ENCODE results near the gene COL8A1. TPM values are rescaled to one million over a fixed set of nuclear protein-coding genes. Genes with fewer than 3 reads are reported as not detected.

The COL8A1 gene
- total RNA-seq, 2 experiments from 2014 or later: not detected

GRCh38 chr3:99704417-99704816 lies 66.0 kb downstream of the COL8A1 start:
- H3K27ac ChIP-seq (ENCODE audit: low read depth in 1 of 2, low read length in 2 of 2): no peak overlapping the region
- no peak for TF ChIP-seq CTCF (IDR thresholded peaks at IDR 0.05)
- H3K9me3 ChIP-seq (ENCODE audit: control insufficient read depth in 1 of 2, insufficient read depth in 1 of 2, low read length in 2 of 2): no peaks in the 10 kb centered on the region
- no peaks in the 10 kb centered on the region for H3K27me3 ChIP-seq (ENCODE audit: control insufficient read depth in 1 of 2, insufficient read depth in 2 of 2, low read length in 2 of 2)
- Mint-ChIP-seq H3K36me3 (ENCODE audit: low read depth) (no peaks in the 10 kb centered on the region), H3K4me1 (ENCODE audit: low read depth) (no peaks in the 10 kb centered on the region), H3K9me3 (no peaks in the 10 kb centered on the region), H3K27ac (no peak overlapping the region), H3K4me3 (no peak overlapping the region), H3K27me3 (peaks cover 4% of the 10 kb centered on the region)
- CTCF ChIA-PET: no interaction called here
- H3K4me1 ChIP-seq (ENCODE audit: insufficient read depth, low read length): no peaks in the 10 kb centered on the region
- ATAC-seq (ENCODE audit: poor library complexity): no peak
- POLR2A ChIA-PET: no interaction called here
- intact Hi-C loops (cut with DNase I, micrococcal nuclease): no loop called here
- H3K4me3 ChIP-seq (ENCODE audit: low read length): no peak overlapping the region
- no peaks in the 10 kb centered on the region for H3K36me3 ChIP-seq (ENCODE audit: insufficient read depth, low read length)
- no peak for DNase-seq

GRCh38 chr3:99706410-99706809 lies 68.0 kb downstream of the COL8A1 start:
- ChIA-PET POLR2A (no interaction called here), CTCF (interaction anchor here (0.9 kb wide), 1 partner anchor 41 kb away, joined by 3 read pairs; no protein-coding TSS in a partner anchor)
- Mint-ChIP-seq H3K27me3 (no peaks in the 10 kb centered on the region), H3K9me3 (no peaks in the 10 kb centered on the region), H3K4me1 (ENCODE audit: low read depth) (no peaks in the 10 kb centered on the region), H3K36me3 (ENCODE audit: low read depth) (no peaks in the 10 kb centered on the region), H3K4me3 (no peak overlapping the region), H3K27ac (no peak overlapping the region)
- H3K27ac ChIP-seq (ENCODE audit: low read depth in 1 of 2, low read length in 2 of 2): no peak overlapping the region
- H3K36me3 ChIP-seq (ENCODE audit: insufficient read depth, low read length): no peaks in the 10 kb centered on the region
- no peak for TF ChIP-seq CTCF (IDR thresholded peaks at IDR 0.05)
- intact Hi-C loops (cut with DNase I, micrococcal nuclease): no loop called here
- no peak overlapping the region for H3K4me3 ChIP-seq (ENCODE audit: low read length)
- no peaks in the 10 kb centered on the region for H3K9me3 ChIP-seq (ENCODE audit: control insufficient read depth in 1 of 2, insufficient read depth in 1 of 2, low read length in 2 of 2)
- H3K4me1 ChIP-seq (ENCODE audit: insufficient read depth, low read length): no peaks in the 10 kb centered on the region
- DNase-seq (no peak), ATAC-seq (ENCODE audit: poor library complexity) (no peak)
- H3K27me3 ChIP-seq (ENCODE audit: control insufficient read depth in 1 of 2, insufficient read depth in 2 of 2, low read length in 2 of 2): no peaks in the 10 kb centered on the region

GRCh38 chr3:99708207-99708745 lies 69.9 kb downstream of the COL8A1 start:
- no peak overlapping the region for H3K4me3 Mint-ChIP-seq
- Histone ChIP-seq H3K9me3 (ENCODE audit: control insufficient read depth in 1 of 2, insufficient read depth in 1 of 2, low read length in 2 of 2) (no peaks in the 10 kb centered on the region), H3K4me1 (ENCODE audit: insufficient read depth, low read length) (no peaks in the 10 kb centered on the region), H3K4me3 (ENCODE audit: low read length) (no peak overlapping the region), H3K27ac (ENCODE audit: low read depth in 1 of 2, low read length in 2 of 2) (no peak overlapping the region), H3K27me3 (ENCODE audit: control insufficient read depth in 1 of 2, insufficient read depth in 2 of 2, low read length in 2 of 2) (peaks cover 0 to 6% of the 10 kb centered on the region in 2 experiments), H3K36me3 (ENCODE audit: insufficient read depth, low read length) (no peaks in the 10 kb centered on the region)
- no peaks in the 10 kb centered on the region for H3K4me1 Mint-ChIP-seq (ENCODE audit: low read depth)
- H3K27ac Mint-ChIP-seq: no peak overlapping the region
- TF ChIP-seq CTCF (IDR thresholded peaks at IDR 0.05): no peak
- intact Hi-C loops (cut with DNase I, micrococcal nuclease): no loop called here
- POLR2A ChIA-PET: no interaction called here
- H3K36me3 Mint-ChIP-seq (ENCODE audit: low read depth): no peaks in the 10 kb centered on the region
- CTCF ChIA-PET: no interaction called here
- no peak for ATAC-seq (ENCODE audit: poor library complexity)
- no peaks in the 10 kb centered on the region for H3K9me3 Mint-ChIP-seq
- DNase-seq: no peak
- peaks cover 3% of the 10 kb centered on the region for H3K27me3 Mint-ChIP-seq

Data from CD4-positive, alpha-beta T cell (primary cell).